Measurements from ENCODE around the gene LPAR1.
"Not testable (repeated sequence)": the region's sequence is repeated elsewhere in the genome, so short reads cannot be mapped to it uniquely, and the experiment has no call there.

The LPAR1 gene, protein sequence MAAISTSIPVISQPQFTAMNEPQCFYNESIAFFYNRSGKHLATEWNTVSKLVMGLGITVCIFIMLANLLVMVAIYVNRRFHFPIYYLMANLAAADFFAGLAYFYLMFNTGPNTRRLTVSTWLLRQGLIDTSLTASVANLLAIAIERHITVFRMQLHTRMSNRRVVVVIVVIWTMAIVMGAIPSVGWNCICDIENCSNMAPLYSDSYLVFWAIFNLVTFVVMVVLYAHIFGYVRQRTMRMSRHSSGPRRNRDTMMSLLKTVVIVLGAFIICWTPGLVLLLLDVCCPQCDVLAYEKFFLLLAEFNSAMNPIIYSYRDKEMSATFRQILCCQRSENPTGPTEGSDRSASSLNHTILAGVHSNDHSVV

DNA sequence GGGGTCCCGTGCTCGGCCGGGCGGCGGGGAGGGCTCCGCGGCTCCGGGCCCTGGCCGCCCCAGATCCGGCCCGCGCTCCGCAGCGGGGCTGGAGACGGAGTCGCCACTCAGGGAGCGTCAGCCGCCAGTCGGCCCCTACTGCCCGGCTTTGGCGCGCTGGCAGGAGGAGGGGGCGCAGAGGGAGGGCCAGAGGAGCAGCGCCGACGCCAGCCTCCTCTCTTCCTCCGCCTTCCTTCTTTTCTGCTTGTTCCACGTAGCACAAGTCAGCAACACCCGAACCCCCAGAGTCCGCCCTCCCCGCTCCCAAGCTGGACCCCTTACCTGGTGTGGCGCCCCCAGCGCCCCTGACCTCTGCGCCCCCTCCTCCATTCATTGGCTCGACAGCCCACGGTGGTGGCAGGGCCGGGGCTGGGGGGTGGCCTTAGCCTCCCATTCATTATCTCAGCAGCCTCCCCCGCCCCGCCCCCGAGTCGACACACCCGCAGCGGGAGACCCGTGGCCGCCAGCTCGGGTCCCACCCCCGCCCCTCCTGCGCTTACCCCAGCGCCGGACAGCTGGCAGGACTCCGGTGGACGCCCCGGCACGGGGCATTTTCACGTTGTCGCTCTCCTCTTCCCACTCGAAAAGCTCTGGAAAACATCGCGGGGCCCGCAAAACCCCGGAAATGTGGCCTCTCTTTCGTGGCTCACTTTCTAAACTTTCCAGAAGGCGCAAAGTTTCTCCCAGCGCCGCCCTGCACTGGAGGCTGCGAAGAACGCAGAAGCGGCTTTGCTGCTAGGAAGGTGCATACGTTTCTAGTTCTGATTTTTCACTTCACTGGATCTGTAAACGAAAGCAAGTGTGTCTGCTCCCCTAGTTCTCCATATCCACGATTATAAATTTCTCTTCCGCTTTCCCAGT, at the start of gene LPAR1:
Gene LPAR1, minus strand, starts transcription at position 140 of the 900 bp plus-strand sequence. CDS start 66,353 bp downstream, outside the sequence.
- no peak for DNase-seq

- no peak for DNase-seq
Observed at GRCh38 chr9:111078391-111079038, 40.2 kb upstream of the LPAR1 start.

- DNase-seq = no peak
Observed at GRCh38 chr9:111076519-111076918, 38.2 kb upstream of the LPAR1 start.

DNA sequence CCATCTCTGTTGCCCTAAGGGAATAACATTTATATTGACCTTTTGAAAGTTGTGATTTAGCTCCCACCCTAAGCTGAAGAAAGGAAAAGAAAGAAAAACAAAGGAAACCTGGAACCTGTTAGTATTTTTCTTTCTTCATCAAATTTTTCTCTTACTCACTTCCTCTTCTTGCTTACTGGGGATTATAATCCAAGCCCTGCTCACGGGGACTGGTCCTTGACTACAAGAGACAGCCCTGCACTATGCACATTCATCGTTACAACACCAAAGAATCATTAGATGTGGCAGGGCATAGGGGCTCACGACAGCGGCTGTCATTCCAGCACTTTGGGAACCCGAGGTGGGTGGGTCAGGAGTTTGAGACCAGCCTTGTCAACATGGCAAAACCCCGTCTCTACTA, 37.8 kb upstream of the LPAR1 start:
- no peak for DNase-seq

DNA sequence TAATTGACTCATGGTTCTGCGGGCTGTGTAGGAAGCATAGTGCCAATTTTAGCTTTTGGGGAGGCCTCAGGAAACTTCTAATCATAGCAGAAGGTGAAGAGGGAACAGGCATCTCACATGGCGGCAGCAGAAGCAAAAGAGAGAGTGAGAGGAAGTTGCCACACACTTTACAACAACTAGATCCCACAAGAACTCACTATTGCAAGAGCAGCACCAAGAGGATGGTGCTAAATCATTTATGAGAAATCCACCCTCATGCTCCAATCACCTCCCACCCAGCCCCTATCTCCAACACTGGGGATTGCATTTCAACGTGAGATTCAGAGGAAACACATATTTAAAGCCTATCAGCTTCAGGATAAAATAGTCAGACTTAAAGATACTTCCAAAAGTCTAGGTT, 36.1 kb upstream of the LPAR1 start:
- DNase-seq = no peak

DNA sequence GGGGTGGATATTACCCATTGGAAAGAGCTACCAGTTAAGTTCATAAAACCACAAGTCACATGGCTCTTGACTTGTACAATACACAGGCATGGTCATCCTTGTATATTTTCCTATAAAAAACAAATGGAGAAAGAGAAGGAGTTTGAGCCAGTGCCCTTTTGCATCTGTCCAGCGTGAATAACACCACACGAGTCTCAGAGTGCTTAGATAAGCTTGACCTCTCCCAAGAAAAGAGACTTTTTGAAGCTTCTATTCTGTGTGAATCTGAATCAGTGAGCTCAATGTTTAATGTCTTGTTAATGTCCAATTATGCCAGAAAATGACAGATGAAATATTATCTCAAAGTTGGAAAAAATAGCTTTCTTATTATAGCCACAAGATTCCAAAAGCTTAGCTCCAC, 30.9 kb upstream of the LPAR1 start:
- no peak for DNase-seq

- no peak for DNase-seq
Observed at GRCh38 chr9:111068771-111069170, 30.5 kb upstream of the LPAR1 start.

- DNase-seq = no peak
Observed at GRCh38 chr9:111068383-111068730, 30.1 kb upstream of the LPAR1 start.

DNA sequence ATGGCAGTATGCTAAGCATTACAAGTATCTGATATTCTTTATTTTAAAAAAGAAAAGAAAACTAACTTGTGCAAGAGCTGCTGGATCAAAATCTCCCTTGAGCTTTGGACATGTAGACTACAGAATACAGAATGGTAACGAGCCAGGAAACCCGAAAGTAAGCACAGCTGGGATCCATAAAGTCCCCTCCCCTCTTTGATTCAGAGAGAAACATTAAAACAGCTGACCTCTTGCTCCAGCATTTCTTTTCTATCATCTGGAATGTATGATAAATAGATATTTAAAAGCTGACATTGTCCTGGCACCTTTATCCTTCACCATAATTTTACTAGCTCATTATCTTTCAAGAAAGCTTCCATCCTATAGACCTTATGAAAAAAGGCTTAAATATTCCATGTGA, 28.2 kb upstream of the LPAR1 start:
- no peak for DNase-seq

- no peak for DNase-seq
Observed at GRCh38 chr9:111065414-111065813, 27.1 kb upstream of the LPAR1 start.

DNA sequence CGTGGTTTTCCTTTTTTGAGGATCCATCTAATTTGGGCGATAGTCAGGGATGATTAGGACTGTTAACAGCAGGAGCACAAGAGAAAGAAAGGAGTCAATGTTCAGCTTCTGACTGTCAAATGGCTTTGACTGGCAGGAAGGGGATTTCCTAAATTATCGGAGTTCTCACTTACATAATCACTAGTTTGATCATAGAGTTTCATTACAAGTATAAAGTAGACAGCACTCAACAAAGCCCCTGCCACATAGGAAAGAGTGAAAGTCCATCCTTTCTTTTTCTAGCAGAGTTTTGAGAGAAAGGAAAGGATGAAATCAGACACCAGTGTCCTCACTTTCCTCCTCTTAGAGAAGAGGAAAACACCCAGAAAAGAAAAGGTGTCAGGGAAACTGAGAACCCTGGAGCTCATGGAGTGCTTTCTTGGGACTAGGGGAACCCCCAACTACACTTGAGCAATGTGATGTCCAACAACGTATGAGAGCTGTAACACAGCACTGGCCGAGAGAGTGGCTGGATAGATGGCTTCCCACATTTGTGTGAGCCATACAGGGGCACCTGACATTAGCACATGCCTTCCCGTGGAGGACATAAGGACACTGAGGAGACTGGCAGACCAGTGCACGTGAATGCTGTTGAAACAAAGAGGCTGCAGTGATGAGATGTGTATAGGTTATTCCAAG, 26.0 kb upstream of the LPAR1 start:
- no peak for DNase-seq

DNA sequence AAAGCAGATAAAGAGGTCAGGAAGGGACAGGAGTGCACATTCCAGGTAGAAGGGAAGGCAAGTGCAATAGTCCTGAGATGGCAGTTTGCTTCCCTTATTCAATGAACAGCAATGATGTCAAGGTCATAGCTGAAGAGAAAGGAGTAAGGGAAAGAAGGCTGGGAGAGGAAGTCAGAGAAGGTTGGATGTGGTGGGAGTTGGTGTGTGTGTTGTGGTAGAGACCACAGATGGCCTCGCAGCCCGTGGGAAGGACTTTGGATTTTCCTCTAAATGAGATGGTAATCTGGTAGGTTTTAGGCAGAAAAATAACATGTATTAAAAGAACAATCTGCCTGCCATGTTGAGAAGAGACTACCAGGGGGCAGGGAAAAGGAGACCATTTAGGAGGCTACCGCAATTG, 25.1 kb upstream of the LPAR1 start:
- no peak for DNase-seq

- DNase-seq = no peak
Observed at GRCh38 chr9:111058166-111058565, 19.9 kb upstream of the LPAR1 start.

- DNase-seq = no peak
Observed at GRCh38 chr9:111056538-111056937, 18.3 kb upstream of the LPAR1 start.

DNA sequence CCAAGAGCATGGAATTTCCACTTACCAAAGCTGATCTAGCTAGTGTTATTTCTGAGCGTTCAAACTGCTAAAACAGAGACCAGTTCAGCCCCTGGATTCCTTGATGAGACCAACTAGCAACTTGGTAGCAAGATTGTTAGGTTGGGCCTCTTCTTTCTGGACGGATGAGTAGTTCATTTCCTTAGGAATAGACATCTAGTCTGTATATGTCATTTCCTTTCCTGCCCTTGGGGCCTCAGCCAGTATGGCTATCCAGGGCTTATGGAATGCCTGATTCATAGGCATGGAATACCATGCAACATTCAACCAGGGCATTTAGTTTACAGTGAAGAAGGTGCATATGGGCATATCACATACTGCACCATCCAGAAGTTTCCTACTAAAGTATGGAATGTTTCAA, 14.5 kb upstream of the LPAR1 start:
- DNase-seq = no peak

DNA sequence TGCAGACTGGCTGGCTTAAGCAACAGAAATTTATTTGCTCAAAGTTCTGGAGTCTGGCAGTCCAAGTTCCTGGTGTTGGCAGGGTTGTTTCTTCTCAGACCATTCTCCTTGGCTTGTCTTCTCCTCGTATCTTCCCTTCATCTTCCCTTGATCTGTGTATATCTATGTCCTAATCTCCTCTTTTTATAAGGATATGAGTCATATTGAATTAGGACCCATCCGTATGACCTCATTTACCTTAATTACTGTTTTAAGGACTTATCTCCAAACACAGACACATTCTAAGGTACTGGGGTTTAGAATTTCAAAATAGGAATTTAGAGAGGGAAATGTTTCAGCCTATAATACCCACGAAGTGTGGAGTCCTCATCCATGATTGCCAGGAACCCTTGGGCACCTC, 13.1 kb upstream of the LPAR1 start:
- DNase-seq = no peak

GRCh38 chr9:111050819-111051218, 12.5 kb upstream of the LPAR1 start:
- no peak for DNase-seq

GRCh38 chr9:111047287-111047686, 9.0 kb upstream of the LPAR1 start:
- not testable (repeated sequence) for DNase-seq

GRCh38 chr9:111041902-111042301, 3.6 kb upstream of the LPAR1 start:
- no peak for DNase-seq

- DNase-seq = no peak
Observed at GRCh38 chr9:111040494-111040893, 2.2 kb upstream of the LPAR1 start.

- no peak for DNase-seq
Observed at GRCh38 chr9:111039231-111039906, 1.1 kb upstream of the LPAR1 start.

DNA sequence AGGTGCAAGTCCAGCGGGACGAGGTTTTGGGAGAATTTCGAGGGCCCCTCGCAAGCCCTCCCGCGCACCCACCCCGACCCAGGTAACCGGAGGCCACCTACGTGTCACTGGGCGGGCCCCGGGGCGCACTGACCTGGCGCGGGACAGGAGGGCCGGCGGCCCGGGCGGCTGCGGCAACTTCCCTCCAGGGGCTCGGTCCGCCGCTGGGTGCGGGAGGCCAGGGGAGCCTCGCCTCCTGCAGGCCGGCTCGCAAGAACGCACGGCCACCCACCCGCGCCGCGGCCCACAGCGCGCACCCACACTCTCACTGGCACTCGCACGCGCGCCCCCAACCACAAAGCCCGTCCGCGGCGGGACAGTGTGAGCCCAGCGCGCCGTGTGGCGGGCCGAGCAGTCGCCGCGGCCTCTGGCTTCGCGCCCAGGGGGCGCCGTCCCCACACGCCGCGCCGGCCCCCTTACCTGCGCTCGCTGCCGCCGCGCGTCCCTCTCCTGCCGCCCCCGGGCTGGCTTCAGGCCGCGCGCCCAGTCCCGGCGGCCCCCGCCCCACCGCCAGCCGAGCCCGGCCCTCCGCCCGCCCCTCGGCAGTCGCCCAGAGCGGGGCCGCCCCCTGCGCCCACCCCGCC, 451 bp downstream of the LPAR1 start:
- peak; percentile 24 for DNase-seq

Measured in NCI-H1092 treated with DMSO at 0.1 percent for 48 hours (cell line).